GM18858 (cell line): ENCODE results near the gene SNX2.

ENCODE experiments used
- ATAC-seq: cut with Tn5 transposase; IDR thresholded peaks from one replicate; pipeline ENCODE4 v1.9.1; 2021; ENCODE audit not compliant: unreplicated experiment

The SNX2 gene

DNA sequence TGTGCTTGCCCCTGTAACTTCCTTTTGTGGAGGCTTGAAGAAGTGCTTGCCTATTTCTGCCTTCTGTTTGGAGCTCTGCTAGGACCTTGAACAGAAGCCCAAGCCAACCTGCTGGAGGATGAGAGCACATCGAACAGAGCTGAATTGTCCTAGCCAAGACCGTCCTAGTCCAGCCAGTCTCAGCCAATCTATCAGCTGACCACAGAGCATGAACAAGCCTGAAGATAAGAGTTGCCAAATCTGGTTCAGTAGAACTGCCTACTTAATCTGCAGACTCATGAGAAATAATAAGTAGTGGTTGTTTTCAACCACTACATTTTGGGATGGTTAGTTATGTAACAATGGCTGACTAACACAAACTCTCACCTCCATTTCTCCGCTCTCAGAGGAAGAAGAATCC, 4.4 kb upstream of the SNX2 start:
- no peak for ATAC-seq

DNA sequence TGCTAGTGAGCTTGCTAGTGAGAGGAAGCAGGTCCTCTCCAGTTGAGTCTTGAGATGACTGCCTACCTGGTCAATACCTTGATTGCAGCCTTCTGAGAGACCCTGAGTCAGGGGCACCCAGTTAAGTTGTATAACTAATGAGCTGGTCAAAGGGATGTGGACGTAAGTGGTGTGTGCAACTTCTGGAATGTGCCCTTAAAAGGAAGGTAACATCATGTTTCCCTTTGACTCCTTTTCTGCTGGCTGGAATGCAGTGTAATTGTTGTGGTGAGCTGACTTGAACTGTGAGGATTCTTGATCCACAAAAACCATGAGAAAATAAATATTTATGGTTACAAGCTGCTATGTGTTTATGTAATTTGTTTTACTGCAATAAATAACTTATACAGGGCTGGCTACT, 2.4 kb upstream of the SNX2 start:
- ATAC-seq: no peak

DNA sequence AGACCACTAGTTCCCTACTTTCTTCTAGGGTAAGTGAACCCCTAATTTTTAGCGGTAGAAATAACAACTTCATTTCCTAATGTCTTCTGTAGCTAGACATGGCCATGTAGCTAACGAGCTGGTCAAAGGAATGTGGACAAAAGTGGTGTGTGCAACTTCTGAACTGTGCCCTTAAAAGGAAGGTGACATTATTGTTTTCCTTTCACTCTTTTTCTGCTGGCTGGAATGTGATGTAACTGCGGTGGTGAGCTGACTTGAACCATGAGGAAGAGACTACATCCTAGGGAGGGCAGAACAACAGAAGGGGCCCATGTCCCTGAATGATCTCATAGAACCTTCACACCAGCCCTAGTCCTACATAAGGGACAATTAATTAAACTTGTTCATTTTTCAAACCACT, 1.3 kb upstream of the SNX2 start:
- no peak for ATAC-seq

DNA sequence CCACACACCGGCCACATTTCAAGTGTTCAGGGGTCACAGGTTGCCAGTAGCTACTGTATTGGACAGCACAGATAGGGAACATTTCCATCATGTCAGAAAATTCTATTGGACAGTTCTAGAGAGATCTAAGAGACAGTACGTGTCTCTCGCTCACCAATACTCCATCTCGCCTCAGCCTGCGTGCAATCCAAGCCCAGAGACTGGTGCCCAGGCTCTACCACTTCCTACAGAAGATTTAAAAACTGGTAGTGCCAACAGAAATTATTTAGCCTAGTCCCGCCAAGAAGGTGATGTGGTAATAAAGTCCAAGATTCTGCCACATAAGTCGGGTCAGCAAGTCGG, 390 bp upstream of the SNX2 start:
- peak; percentile 24 for ATAC-seq

DNA sequence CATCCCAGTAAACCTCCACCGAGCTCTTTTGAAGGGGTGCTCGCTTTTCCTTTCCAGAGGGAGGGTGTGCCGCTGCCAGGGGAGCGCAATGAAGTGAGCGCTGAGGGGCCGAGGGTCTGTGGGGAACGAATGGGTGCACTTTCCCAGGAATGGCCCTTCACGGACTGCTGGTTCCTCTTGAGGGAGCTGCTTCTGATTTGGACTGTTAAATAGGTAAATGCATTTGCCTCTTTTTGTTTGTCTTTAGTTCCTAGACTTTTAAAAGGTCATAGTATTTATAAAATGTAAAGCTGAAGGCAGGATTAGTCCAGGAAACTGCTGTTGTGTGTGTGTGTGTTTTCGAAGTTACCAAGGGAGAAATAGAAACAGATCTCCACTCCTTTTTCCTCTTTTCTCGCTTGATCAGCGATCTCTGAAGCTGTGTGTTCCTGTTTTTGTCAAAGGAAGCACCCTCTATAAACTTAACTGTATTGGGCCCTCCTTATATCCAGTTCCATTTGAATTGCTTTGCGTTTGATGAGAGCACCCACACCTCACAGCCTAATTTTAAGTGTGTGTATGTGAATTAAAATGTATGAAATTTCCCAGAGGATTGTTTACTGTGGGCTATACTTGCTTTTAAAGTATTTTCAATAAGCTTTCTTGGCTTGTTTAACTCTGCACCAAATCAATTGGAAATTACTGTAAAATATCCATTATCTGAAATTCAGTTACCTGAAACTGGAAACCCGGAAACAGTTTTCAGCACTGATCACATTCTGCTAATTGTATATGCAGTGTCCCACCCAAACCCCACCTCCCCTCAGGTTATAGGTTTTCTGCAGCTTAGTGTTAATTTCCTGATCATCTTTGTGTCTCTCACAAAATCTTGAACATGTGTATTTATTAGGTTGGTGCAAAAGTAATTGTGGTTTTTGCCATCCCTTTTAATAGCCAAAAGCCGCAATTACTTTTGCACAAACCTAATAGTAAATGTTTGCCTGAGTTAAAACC, 966 bp downstream of the SNX2 start:
- no peak for ATAC-seq

DNA sequence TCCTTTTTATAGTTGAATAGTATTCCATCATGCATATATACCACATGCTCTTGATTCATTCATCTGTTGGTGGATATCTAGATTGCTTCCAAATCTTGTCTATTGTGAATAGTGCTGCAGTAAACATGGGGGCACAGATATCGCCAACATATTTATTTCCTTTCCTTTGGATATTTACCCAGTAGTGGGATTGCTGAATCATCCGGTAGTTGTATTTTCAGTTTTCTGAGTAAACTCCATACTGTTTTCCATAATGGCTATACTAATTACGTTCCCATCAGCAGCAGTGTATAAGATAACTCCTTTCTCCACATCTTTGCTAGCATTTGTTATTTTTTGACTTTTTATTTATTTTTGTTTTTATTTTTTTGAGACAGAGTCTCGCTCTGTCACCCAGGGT, 3.3 kb downstream of the SNX2 start:
- no peak for ATAC-seq

DNA sequence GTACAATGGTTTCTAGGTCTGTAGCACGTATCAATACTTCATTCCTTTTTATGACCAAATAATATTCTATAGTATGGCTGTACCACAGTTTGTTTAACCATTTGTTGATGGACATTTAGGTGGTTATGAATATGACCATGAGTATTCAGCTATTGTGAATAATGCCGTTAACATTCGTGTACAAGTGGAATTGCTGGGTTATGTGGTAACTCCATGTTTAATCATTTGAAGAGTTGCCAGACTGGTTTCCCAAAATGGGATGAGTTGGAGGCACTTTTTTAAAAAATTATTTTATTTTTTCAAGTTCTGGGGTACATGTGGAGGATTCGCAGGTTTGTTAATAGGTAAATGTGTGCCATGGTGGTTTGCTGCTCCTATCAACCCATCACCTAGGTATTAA, 4.6 kb downstream of the SNX2 start:
- ATAC-seq: no peak

DNA sequence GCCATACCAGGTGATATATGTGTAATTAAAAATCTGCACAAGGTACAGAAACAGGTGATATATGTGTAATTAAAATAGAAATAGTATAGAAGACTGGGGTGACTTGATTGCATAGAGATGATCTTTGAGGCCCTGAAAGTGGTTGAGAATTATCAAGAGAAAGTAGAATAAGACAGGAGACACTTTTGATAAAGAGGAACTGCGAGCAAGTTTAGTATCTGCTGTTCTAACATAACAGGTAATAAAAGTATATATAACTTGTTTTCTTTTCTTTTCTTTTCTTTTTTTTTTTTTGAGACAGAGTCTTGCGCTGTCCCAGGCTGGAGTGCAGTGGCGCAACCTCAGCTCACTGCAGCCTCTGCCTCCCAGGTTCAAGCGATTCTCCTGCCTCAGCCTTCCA, 5.4 kb downstream of the SNX2 start:
- ATAC-seq: no peak

DNA sequence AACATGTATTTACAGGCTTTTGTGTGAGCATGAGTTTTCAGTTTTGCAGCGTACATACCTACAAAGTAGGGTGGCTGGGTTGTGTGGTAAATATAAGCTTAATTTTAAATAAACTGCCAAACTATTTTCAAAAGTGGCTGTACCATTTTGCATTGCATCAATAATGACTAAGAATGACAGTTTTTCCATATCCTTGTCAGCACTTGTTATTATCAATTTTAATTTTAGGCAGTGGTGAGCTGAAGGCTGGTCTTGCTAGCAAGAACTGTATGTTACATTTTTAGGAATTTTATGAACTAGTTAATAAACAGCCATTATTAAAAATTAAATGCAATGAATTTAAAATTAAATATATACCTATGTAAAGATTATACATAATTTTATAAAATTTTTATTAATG, 6.6 kb downstream of the SNX2 start:
- ATAC-seq: no peak

DNA sequence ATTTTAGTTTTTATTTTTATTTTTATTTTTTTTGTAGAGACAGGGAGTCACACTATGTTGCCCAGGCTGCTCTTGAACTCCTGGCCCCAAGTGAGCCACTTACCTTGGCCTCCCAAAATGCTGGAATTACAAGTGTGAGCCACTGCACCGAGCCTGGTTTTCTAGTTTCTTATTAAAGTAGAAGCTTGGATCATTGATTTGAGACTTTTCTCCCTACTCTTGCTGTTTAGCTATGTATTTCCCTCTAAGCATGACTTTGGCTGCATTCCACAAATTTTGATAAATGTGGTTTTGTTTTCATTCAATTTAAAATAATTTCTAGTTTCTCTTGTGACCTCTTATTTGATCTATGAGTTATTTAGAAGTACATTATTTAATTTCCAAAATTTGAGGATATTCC, 10.4 kb downstream of the SNX2 start:
- no peak for ATAC-seq

DNA sequence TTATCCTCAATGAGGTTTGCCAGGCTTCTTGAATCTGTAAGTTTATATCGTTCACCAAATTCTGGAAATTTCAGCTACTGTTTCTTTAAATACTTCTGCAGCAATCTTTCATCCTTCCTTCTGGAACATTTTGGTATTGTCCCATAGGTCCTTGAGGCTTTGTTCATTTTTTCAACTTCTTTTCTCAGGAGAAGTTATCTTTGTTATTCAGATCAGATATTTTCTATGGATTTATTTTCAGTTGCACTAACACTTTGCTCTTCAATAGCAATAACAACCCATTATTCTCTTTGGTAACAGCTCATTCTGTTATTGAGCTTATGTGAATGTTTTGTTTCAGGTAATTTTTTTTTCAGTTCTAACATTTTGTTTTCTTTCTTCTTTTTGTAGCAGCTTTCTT, 13.5 kb downstream of the SNX2 start:
- no peak for ATAC-seq

DNA sequence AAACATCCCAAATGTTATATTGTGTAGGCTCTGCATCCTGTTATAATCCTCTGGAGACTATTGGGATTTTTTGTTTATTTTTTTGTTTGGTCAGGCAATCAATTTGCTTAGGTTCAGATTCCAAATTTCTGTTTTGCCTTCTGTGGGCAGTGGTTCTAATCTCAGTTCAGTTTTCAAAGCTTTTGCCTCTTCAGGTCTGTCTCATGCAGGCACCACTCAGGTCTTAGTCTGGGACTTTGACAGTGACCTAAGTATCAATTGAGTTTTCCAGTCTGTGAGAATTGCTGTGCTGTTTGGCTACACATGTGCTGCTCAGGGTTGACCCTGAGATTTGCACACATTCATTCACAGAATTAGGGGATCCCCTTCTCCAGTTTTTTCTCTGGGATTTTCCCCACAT, 14.1 kb downstream of the SNX2 start:
- no peak for ATAC-seq

DNA sequence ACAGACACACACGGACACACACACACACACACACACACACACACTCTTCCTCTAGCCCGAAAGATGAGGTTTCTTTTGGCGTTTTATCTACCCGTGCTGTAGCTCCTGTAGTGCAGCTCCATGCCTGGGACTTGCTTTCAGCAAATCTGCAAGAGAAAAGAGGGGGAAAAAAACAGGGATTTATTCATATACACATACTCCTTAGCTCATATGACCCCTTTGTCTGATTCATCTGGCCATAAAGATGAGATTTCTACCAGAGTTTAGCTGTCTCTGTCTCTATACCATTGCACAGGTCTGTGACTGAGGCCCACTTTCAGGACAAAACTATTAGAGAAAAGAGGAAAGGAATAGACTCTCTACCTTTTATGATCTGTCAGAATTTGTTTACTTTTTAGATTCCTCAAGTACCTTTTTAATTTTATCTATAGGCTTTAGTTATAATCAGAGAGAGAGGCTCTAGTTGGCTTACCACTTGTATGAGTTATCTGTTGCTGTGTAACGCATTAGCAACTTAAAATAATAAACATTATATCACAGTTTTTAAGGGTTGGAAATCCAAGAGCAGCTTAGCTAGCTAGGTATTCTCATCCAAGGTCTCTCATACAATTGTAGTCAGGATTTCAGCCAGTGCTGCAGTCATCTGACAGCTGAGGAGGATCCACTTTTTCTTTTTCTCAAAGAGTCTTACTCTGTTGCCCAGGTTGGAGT, 14.7 kb downstream of the SNX2 start:
- no peak for ATAC-seq

DNA sequence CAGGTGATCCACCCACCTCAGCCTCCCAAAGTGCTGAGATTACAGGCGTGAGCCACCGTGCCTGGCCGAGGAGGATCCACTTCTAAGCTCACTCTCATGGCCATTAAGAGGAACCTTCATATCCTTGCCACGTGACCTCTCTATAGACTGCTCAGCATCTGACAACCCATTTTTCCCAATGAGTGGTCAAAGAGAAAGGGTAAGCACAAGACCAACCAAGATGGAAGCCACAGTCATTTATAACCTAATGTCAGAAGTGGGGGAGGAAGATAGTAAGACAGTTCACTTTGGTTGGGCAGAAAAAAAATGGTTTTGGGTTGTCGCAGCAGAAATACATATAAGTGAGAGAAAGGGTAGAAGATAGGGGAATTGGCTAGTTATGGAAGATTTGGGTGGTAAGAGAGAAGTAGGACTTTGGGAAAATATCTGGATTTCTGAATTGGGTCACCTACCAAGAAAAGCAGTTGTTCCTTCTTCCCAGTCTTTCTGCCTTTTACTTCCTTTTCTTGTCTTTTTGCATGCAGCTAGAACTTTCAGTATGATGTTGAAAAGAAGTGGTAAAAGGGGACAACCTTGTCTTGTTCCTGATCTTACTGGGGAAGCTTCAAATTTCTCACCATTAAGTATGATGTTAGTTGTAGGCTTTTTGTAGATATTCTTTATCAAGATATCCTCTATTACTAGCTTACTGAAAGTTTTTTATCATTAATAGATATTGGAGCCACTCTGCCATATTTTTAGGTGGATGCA, 15.6 kb downstream of the SNX2 start:
- no peak for ATAC-seq

DNA sequence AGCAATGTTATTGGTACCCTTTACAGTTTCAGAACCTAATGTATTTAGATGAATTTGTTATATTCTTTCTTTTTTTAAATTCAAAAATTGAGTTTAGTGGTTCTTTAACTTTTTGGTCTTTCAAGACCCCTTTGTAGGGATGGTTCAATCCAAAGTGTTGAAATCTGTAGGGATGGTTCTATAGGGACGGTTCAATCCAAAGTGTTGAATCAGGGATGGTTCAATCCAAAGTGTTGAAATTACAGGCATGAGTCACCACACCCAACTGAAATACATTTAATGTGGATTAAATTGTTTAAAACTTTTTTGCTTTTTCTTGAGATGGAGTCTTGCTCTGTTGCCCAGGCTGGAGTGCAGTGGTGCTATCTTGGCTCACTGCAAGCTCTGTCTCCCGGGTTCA, 30.6 kb downstream of the SNX2 start:
- ATAC-seq: no peak

DNA sequence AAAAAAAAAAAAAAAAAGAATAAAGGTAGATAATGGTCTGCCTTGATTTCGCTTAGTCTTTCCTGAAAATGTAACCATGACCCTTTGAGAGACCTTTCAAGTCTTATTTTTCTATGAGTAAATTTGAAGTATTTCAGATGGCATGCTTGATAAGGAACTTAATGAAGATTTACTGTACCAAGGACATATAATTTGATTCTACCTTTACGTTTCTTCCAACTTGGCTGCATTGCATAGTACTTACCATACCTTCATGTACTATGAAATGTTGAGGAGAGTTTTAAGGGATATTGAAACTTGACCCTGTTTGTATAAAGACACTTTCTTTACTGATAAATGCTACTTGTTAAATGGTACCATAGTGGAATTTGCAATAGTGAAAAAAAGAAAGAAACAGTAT, 35.5 kb downstream of the SNX2 start:
- ATAC-seq: no peak

DNA sequence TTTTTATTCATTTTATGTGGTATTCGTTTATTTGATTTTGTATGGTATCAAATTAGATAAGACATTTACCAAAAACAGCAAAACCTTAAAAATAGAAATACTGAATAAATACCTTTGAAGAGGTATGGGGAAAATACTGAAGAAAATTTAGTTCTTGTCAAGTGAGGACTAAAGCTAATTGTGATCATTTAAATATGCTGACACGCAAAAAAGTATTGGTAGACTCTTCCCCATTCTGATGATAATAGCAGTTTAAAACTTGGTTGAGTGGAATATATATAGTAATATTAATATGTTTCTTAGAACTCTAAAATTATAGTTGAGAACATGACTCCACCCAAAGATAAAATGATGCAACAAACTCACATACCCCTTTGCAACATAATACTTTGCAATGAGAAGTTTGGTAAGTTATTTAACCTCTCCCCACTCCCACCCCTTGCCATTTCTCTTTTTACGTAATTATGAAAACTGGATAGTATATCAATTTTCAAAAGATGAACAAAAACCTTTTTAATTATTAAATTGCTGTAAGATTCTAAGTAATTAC, 40.4 kb downstream of the SNX2 start:
- ATAC-seq: no peak

DNA sequence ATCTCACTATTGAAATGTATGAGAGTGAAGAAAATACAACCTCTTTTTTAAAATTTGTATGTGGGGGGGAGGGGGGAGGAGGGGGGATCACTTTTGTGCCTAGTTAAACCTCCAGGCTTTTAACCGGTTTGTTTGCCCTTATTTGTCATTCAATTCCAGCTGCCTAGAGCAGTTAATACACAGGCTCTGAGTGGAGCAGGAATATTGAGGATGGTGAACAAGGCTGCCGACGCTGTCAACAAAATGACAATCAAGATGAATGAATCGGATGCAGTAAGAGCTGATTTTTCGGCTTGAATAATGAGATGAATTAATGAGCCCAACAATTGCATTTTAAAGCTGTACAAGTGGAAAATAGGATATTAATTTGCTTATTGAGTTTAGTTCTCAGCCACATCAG, 41.9 kb downstream of the SNX2 start:
- no peak for ATAC-seq

DNA sequence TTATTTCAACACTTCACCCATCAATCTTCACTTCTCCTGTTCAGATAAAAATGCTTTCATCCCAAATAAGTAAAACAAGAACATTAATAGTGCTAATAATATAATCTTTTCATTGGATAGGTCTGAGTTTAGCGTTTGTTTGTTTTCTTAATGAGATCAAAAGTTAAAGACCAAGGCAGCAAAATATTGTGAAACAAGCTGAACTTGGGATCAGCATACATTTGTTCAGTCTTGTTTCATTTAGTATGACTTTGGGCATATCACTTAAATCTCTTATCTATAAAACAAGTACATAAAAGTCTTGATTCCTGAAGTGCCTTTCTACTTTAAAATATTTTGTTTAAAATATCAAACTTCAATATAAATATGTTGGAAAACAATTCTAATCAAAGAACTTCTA, 57.1 kb downstream of the SNX2 start:
- no peak for ATAC-seq

DNA sequence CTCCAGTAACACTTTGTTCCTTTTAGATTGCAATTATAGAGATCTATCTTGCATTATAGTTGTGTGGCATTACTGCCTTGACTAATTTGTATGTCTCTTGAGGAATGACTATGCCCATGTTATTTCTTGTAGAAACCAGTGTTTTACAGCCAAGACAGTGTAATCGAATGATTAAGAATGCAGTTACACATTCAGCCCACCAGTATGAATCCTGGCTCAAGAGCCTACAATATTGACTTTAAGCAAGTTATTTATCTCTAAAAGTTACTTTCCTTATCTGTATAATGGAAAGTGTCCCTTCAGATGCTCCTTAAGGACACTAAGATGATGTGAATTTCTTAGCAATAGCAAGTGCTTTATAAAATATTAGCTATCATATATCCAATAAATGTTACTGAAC, 60.8 kb downstream of the SNX2 start:
- ATAC-seq: no peak

DNA sequence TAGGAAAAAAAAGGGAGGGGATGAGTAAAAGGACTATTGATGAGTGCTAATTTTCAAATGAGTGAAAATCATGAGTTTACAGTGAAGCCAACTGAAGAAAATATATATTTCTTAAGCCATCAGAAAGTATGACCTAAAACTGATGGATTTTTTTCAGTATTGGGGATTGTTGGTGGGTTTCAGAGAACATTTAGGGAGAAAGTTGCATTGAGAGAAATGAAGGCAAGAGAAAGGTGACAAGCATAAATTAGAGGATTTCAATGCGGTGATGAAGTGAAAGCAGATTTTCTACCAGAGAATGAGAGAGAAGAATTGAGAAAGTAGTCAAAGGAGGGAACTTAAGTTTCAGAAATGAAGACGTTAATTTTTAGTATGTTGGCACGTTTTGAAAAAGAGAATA, 62.1 kb downstream of the SNX2 start:
- ATAC-seq: no peak

DNA sequence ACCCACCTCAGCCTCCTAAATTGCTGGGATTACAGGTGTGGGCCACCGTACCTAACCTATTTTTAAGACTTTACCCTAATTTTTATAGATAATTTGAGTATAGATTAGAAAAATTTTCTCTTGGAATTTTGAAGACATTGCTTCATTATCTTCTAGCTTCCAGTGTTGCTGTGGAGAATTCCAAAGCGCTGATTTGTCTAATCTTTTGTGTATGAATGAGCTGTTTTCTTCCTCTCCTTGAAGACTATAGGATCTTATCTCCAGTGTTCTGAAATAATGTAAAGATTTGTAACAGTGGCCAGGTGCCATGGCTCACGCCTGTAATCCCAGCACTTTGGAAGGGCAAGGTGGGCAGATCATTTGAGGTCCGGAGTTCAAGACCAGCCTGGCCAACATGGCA, 64.9 kb downstream of the SNX2 start:
- no peak for ATAC-seq
